NCI-H460 (cell line): ENCODE results near the gene MCM5. TPM values are rescaled to one million over a fixed set of nuclear protein-coding genes. Genes with fewer than 3 reads are reported as not detected.

Experiments
- DNase-seq: peaks from one replicate; pipeline ENCODE4 v3.0.0-alpha.2; 2016; ENCODE audit warnings: low read depth; ENCODE audit errors: extremely low read depth
- total RNA-seq: library from RNA; depleted of rRNA; stranded (reverse); fragments of >200 nt; shearing (Covaris generic); gene quantifications from 2 replicates; pipeline ENCODE4 v1.2.3, GENCODE V29; 2014

The MCM5 gene
- total RNA-seq, 1 experiment from 2014 or later: 32.1 TPM

GRCh38 chr22:35399114-35399677, 744 bp upstream of the MCM5 start:
- no peak for DNase-seq

GRCh38 chr22:35400501-35400790, 506 bp downstream of the MCM5 start:
- DNase-seq: no peak

- DNase-seq: no peak
Observed at GRCh38 chr22:35401863-35402262, 1.9 kb downstream of the MCM5 start.

GRCh38 chr22:35403356-35403755, 3.4 kb downstream of the MCM5 start:
- DNase-seq: no peak

- no peak for DNase-seq
Observed at GRCh38 chr22:35404176-35404575, 4.2 kb downstream of the MCM5 start.

GRCh38 chr22:35406443-35406842, 6.5 kb downstream of the MCM5 start:
- no peak for DNase-seq

GRCh38 chr22:35407362-35407761, 7.4 kb downstream of the MCM5 start:
- DNase-seq: no peak

GRCh38 chr22:35409783-35410662, 10.1 kb downstream of the MCM5 start:
- no peak for DNase-seq

- DNase-seq: no peak
Observed at GRCh38 chr22:35410663-35411034, 10.7 kb downstream of the MCM5 start.

GRCh38 chr22:35411102-35411501, 11.2 kb downstream of the MCM5 start:
- no peak for DNase-seq

- no peak for DNase-seq
Observed at GRCh38 chr22:35413624-35414023, 13.7 kb downstream of the MCM5 start.

GRCh38 chr22:35417606-35418005, 17.7 kb downstream of the MCM5 start:
- DNase-seq: no peak

- DNase-seq: no peak
Observed at GRCh38 chr22:35418088-35418487, 18.1 kb downstream of the MCM5 start.

- no peak for DNase-seq
Observed at GRCh38 chr22:35418731-35419130, 18.8 kb downstream of the MCM5 start.

GRCh38 chr22:35419756-35420155, 19.8 kb downstream of the MCM5 start:
- DNase-seq: no peak

- DNase-seq: no peak
Observed at GRCh38 chr22:35421121-35421520, 21.2 kb downstream of the MCM5 start.

- DNase-seq: no peak
Observed at GRCh38 chr22:35422145-35422544, 22.2 kb downstream of the MCM5 start.

- DNase-seq: no peak
Observed at GRCh38 chr22:35422936-35423335, 23.0 kb downstream of the MCM5 start.

- no peak for DNase-seq
Observed at GRCh38 chr22:35424081-35424480, 24.1 kb downstream of the MCM5 start.

GRCh38 chr22:35424761-35425160, 24.8 kb downstream of the MCM5 start:
- DNase-seq: no peak

GRCh38 chr22:35425546-35425945, 25.6 kb downstream of the MCM5 start:
- DNase-seq: no peak

- DNase-seq: no peak
Observed at GRCh38 chr22:35425971-35426800, 26.2 kb downstream of the MCM5 start.
